Stimulated activated CD4-positive, alpha-beta T cell treated with anti-CD3 and anti-CD28 coated beads, Interleukin-2, amount 100 ng/mL, for 48 hours (primary cell): ENCODE measurements around the gene TRIAP1.
"Not testable (repeated sequence)": the region's sequence is repeated elsewhere in the genome, so short reads cannot be mapped to it uniquely, and the experiment has no call there.

Experiments used
- DNase-seq, 2 donors: peaks; one replicate each; pipeline ENCODE4 v3.0.0-alpha.2; 2020

The TRIAP1 gene

GRCh38 chr12:120468325-120468820 is 22.2 kb upstream of the TRIAP1 start:
- DNase-seq, result no peak

- no peak for DNase-seq
Measured at GRCh38 chr12:120467439-120467838, 21.3 kb upstream of the TRIAP1 start.

GRCh38 chr12:120466560-120467315 is 20.6 kb upstream of the TRIAP1 start:
- peak in 1 of 2 donors; percentile 26 for DNase-seq

- DNase-seq, result no peak
Measured at GRCh38 chr12:120465756-120466155, 19.6 kb upstream of the TRIAP1 start.

GRCh38 chr12:120463712-120464111 is 17.5 kb upstream of the TRIAP1 start:
- no peak for DNase-seq

GRCh38 chr12:120462099-120462640 is 16.0 kb upstream of the TRIAP1 start:
- DNase-seq, result no peak

GRCh38 chr12:120460157-120460556 is 14.0 kb upstream of the TRIAP1 start:
- DNase-seq, result no peak

- no peak for DNase-seq
Measured at GRCh38 chr12:120457133-120457532, 10.9 kb upstream of the TRIAP1 start.

- DNase-seq, result no peak
Measured at GRCh38 chr12:120455302-120455701, 9.1 kb upstream of the TRIAP1 start.

GRCh38 chr12:120453977-120454376 is 7.8 kb upstream of the TRIAP1 start:
- DNase-seq, result no peak

- DNase-seq, result no peak
Measured at GRCh38 chr12:120453060-120453750, 7.0 kb upstream of the TRIAP1 start.

GRCh38 chr12:120452524-120452923 is 6.3 kb upstream of the TRIAP1 start:
- DNase-seq, result not testable (repeated sequence)

GRCh38 chr12:120447992-120448391 is 1.8 kb upstream of the TRIAP1 start:
- no peak for DNase-seq

GRCh38 chr12:120446844-120447178 is 627 bp upstream of the TRIAP1 start:
- DNase-seq, result not testable (repeated sequence)

- DNase-seq, result no peak
Measured at GRCh38 chr12:120444676-120445075, 1.5 kb downstream of the TRIAP1 start.

- DNase-seq, result peak; percentile 64 to 68
Measured at GRCh38 chr12:120439646-120440247, 6.4 kb downstream of the TRIAP1 start.

- DNase-seq, result no peak
Measured at GRCh38 chr12:120438495-120439198, 7.5 kb downstream of the TRIAP1 start.

- DNase-seq, result peak; percentile 90 to 96
Measured at GRCh38 chr12:120437735-120438494, 8.3 kb downstream of the TRIAP1 start, which contains the start of gene COX6A1. Gene COX6A1, plus strand, starts transcription at chr12:120438113. Its CDS starts 14 bp downstream, at chr12:120438127.

- no peak for DNase-seq
Measured at GRCh38 chr12:120432772-120433525, 13.2 kb downstream of the TRIAP1 start.

GRCh38 chr12:120429368-120429767 is 16.8 kb downstream of the TRIAP1 start:
- DNase-seq, result no peak

- no peak for DNase-seq
Measured at GRCh38 chr12:120428597-120429229, 17.5 kb downstream of the TRIAP1 start.
